HepG2 (cell line): Measurements from ENCODE around the gene DGKB. TPM values are rescaled to one million over a fixed set of nuclear protein-coding genes. Genes with fewer than 3 reads are reported as not detected.

Source experiments
- ATAC-seq: fragments of 200-7000 bp; cut with Tn5 transposase; 3 replicates; pipeline ENCODE4 v1.9.1; 2020; ENCODE audit warnings: mild to moderate bottlenecking, moderate library complexity
- BruUV-seq: library from RNA; stranded (reverse); fragments of 400-500 nt; replicated peaks from 2 replicates; lab custom pipeline; 2021; lab: Mats Ljungman, UMichigan
- CTCF ChIA-PET: fragments of 300-600 bp; formaldehyde crosslinking; extraction: SDS; loops from one replicate; lab custom pipeline; 2021; ENCODE audit warnings: low total read pairs, inconsistent platforms, low intra/inter-chr PET ratio; lab: Yijun Ruan, JAX
- POLR2A ChIA-PET: fragments of 350-600 bp; sonication (Branson Sonifier 250); formaldehyde crosslinking; loops from one replicate; lab custom pipeline; 2020; ENCODE audit warnings: antibody characterized with exemption, inconsistent platforms; lab: Yijun Ruan, JAX
- DNase-seq: peaks from one replicate; pipeline ENCODE4 v3.0.0-alpha.2; 2015; ENCODE audit warnings: low spot score
- FAIRE-seq: peaks from 3 replicates; lab custom pipeline; 2011; peaks lifted over from hg19 to GRCh38; lab: Jason Lieb, UNC
- H2AFZ ChIP-seq: one replicate; pipeline ENCODE4 v1.6.1; 2011; ENCODE audit warnings: low read length, inconsistent platforms
- H3K27ac ChIP-seq: fragments of 300-600 bp; 3 replicates; pipeline ENCODE4 v1.8.0; 2011; ENCODE audit warnings: mixed run types, mild to moderate bottlenecking, mixed read lengths, low read length, inconsistent platforms; ENCODE audit not compliant: insufficient read depth; ENCODE audit errors: extremely low read length
- H3K27me3 ChIP-seq, 2 experiments: fragments of 200-600 bp in 1 of 2; 2 replicates in 1 of 2; 3 replicates in 1 of 2; pipeline versions ENCODE4 v1.6.0 to v1.8.0; 2011; ENCODE audit warnings: low read length in 2 of 2, mild to moderate bottlenecking in 2 of 2, moderate library complexity in 2 of 2, inconsistent platforms in 1 of 2; ENCODE audit not compliant: insufficient read depth in 2 of 2, control insufficient read depth in 1 of 2
- H3K36me3 ChIP-seq, 2 experiments: fragments of 200-600 bp in 1 of 2; replicated peaks in 1 of 2; 2 replicates in 1 of 2; 3 replicates in 1 of 2; pipeline versions ENCODE4 v1.5.1 to v1.8.0; 2011; ENCODE audit warnings: low read length in 2 of 2, inconsistent platforms in 1 of 2; ENCODE audit not compliant: insufficient read depth in 2 of 2, control insufficient read depth in 1 of 2
- H3K4me1 ChIP-seq: 2 replicates; pipeline ENCODE4 v1.5.1; 2012; ENCODE audit warnings: low read length, inconsistent platforms; ENCODE audit not compliant: insufficient read depth
- H3K4me2 ChIP-seq: 2 replicates; pipeline ENCODE4 v1.6.0; 2011; ENCODE audit warnings: low read depth, low read length, inconsistent platforms
- H3K4me3 ChIP-seq, 3 experiments: fragments of 200-600 bp in 1 of 3; sonication (generic), shearing (Covaris generic) in 1 of 3; replicated peaks in 1 of 3; 2 replicates each; pipeline ENCODE4 v1.5.1; 2011 to 2016; ENCODE audit warnings: low read length in 3 of 3, inconsistent platforms in 2 of 3, low read depth in 2 of 3, mild to moderate bottlenecking in 2 of 3, control low read depth in 1 of 3, mixed read lengths in 1 of 3; ENCODE audit not compliant: insufficient read depth in 1 of 3
- H3K79me2 ChIP-seq: one replicate; pipeline ENCODE4 v1.6.1; 2011; ENCODE audit warnings: low read length, inconsistent platforms; ENCODE audit not compliant: insufficient read depth
- H3K9ac ChIP-seq: 2 replicates; pipeline ENCODE4 v1.6.0; 2011; ENCODE audit warnings: mild to moderate bottlenecking, low read depth, low read length, inconsistent platforms; ENCODE audit not compliant: insufficient read depth
- H3K9me3 ChIP-seq: 2 replicates; pipeline ENCODE4 v1.5.1; 2012; ENCODE audit warnings: mild to moderate bottlenecking, low read length
- H4K20me1 ChIP-seq: 2 replicates; pipeline ENCODE4 v1.6.0; 2011; ENCODE audit warnings: inconsistent platforms, mild to moderate bottlenecking, low read length, moderate library complexity; ENCODE audit not compliant: insufficient read depth
- ATF7 ChIP-seq, 2 experiments: fragments of 450-650 bp in 1 of 2; sonication (generic) in 1 of 2; formaldehyde crosslinking in 1 of 2; IDR thresholded peaks; 2 replicates each; pipeline versions ENCODE4 v1.4.0 to v1.6.1; 2016 to 2020; ENCODE audit warnings: antibody characterized with exemption in 1 of 2, mild to moderate bottlenecking in 1 of 2, missing genetic modification reagents in 1 of 2
- CREB1 ChIP-seq, 2 experiments: fragments of 450-650 bp in 1 of 2; IDR thresholded peaks; 2 replicates each; pipeline ENCODE4 v1.6.1; 2016 to 2017; ENCODE audit warnings: control low read depth in 1 of 2, mild to moderate bottlenecking in 1 of 2, missing compliant biosample characterization in 1 of 2, missing genetic modification characterization in 1 of 2
- ELF4 ChIP-seq: sonication (generic); formaldehyde crosslinking; IDR thresholded peaks from 2 replicates; pipeline ENCODE4 v1.5.0; 2020; ENCODE audit warnings: missing genetic modification reagents, mild to moderate bottlenecking, moderate library complexity, borderline replicate concordance
- KDM2A ChIP-seq: sonication (generic); formaldehyde crosslinking; IDR thresholded peaks from 2 replicates; pipeline ENCODE4 v1.4.0; 2020; ENCODE audit warnings: low read depth, missing genetic modification reagents, borderline replicate concordance
- MED1 ChIP-seq: sonication (generic); formaldehyde crosslinking; IDR thresholded peaks from 2 replicates; pipeline ENCODE4 v1.4.0; 2020; ENCODE audit warnings: missing genetic modification reagents
- TBX2 ChIP-seq: sonication (generic); formaldehyde crosslinking; IDR thresholded peaks from 2 replicates; pipeline ENCODE4 v1.5.0; 2020; ENCODE audit warnings: missing genetic modification reagents, mild to moderate bottlenecking, borderline replicate concordance
- ZHX1 ChIP-seq: sonication (generic); formaldehyde crosslinking; IDR thresholded peaks from 2 replicates; pipeline ENCODE4 v1.8.1; 2022; ENCODE audit warnings: low read depth, mild to moderate bottlenecking, missing genetic modification reagents
- ZNF530 ChIP-seq: sonication (generic); formaldehyde crosslinking; IDR thresholded peaks from 2 replicates; pipeline ENCODE4 v1.5.0; 2020; ENCODE audit warnings: low read depth, mild to moderate bottlenecking, missing genetic modification reagents
- WGBS: methylation state at CpG from one replicate; pipeline ENCODE4 v1.1.6; 2017; ENCODE audit warnings: low lambda C conversion rate; 5-methylcytosine and 5-hydroxymethylcytosine counted together
- in situ Hi-C: cut with HindIII; loops from 2 replicates; pipeline ENCODE4 v1.10.0; 2017; ENCODE audit warnings: low pct_unique_long_range_greater_than_20kb; ENCODE audit not compliant: extremely low pct_ligation_motif_present
- intact Hi-C: fragments of 100-400 bp; cut with micrococcal nuclease; formaldehyde crosslinking; loops from one replicate; pipeline ENCODE4 v1.10.0; 2022; ENCODE audit not compliant: unreplicated experiment
- polyA plus RNA-seq, 8 experiments: library from polyadenylated mRNA; depleted of rRNA in 3 of 8; stranded (reverse) in 7 of 8; unstranded in 1 of 8; fragments of >200 nt; fragmentation: Illumina TruSeq in 4 of 8; extraction: Trizol in 4 of 8; gene quantifications; 2 replicates each; pipeline versions ENCODE4 v1.2.1 to v1.2.3, GENCODE V29; 2011 to 2016; ENCODE audit warnings: low read depth in 4 of 8, missing spikeins in 1 of 8, mixed read lengths in 1 of 8; ENCODE audit not compliant: insufficient read depth in 1 of 8
- total RNA-seq, 5 experiments: library from RNA; depleted of rRNA; stranded (reverse); fragments of >200 nt; fragmentation: Illumina TruSeq; extraction: Trizol; gene quantifications; 2 replicates each; pipeline ENCODE4 v1.2.3, GENCODE V29; 2016; ENCODE audit warnings: low read depth in 1 of 5

The DGKB gene
- total and polyA plus RNA-seq, 2 of the 13 experiments (the other 11 are each of a cell fraction or from before 2014, with no cell fraction given): not detected

- TF ChIP-seq MED1 (CRISPR knock-in tag) (no peak), ZNF530 (CRISPR knock-in tag) (no peak)
Measured at GRCh38 chr7:14817829-14818614, 84.5 kb downstream of the DGKB start (continued).

- H3K27ac ChIP-seq: no peak overlapping the region
- TF ChIP-seq ELF4 (CRISPR knock-in tag): no peak
- TF ChIP-seq ATF7 (IDR thresholded peaks at IDR 0.05): peak; percentile 82
- TF ChIP-seq ATF7 (CRISPR knock-in tag; IDR thresholded peaks at IDR 0.05): no peak
- no peak for TF ChIP-seq ZHX1 (CRISPR knock-in tag)
- TF ChIP-seq CREB1 (IDR thresholded peaks at IDR 0.05): peak; percentile 42
- no peak for TF ChIP-seq CREB1 (CRISPR knock-in tag; IDR thresholded peaks at IDR 0.05)
- no peak for TF ChIP-seq KDM2A (CRISPR knock-in tag)
- no peak for TF ChIP-seq TBX2
- TF ChIP-seq, all 625 proteins: peak for 2
- intact Hi-C loops: no loop called here
- H3K4me2 ChIP-seq: no peak overlapping the region
- H3K9me3 ChIP-seq: peaks cover 36% of the 10 kb centered on the region
- DNase-seq (no peak), FAIRE-seq (no peak), ATAC-seq (no peak)
- no peaks in the 10 kb centered on the region for H4K20me1 ChIP-seq
- no TSS peak for BruUV-seq
- H3K36me3 ChIP-seq: no peaks in the 10 kb centered on the region
- H3K4me3 ChIP-seq: no peak overlapping the region
- ChIA-PET CTCF (no interaction called here), POLR2A (no interaction called here)
- H3K79me2 ChIP-seq: no peaks in the 10 kb centered on the region
- no peak overlapping the region for H3K9ac ChIP-seq
- H3K4me1 ChIP-seq: no peaks in the 10 kb centered on the region
- no peak overlapping the region for H2AFZ ChIP-seq
- WGBS: 6% methylated on average over 3 of the region's 3 CpGs
- H3K27me3 ChIP-seq: no peaks in the 10 kb centered on the region
- in situ Hi-C loops: no loop called here
Measured at GRCh38 chr7:14807507-14807906, 95.0 kb downstream of the DGKB start.
